Measurements from ENCODE around the gene EPB41L2.

Gene EPB41L2

DNA sequence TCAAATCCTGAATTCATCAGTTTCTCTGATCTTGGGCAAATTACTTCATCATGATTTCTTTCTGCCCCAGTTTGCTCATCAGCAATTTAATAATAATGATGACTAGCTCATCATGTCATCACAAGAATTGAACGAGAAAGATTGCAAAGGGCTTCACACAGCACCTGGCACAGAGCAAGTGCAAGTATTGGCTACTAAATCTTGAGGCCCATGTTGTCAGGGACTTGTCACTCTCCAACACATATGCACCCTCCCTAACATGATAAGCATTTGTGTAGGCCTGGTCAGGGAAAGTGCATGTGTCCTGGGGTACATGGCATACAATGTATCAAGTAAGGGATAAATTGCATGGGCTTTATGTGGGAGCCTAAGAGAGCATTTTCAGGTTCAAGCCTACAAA is 229.5 kb downstream of the EPB41L2 start:
- DNase-seq = no peak
- no peaks in the 10 kb centered on the region for H3K9me3 ChIP-seq
- H3K36me3 ChIP-seq = no peaks in the 10 kb centered on the region
- no peaks in the 10 kb centered on the region for H3K27me3 ChIP-seq
- no peaks in the 10 kb centered on the region for H3K4me1 ChIP-seq
- no peak overlapping the region for H3K4me3 ChIP-seq (ENCODE audit: low read depth, low read length)
- no peak for TF ChIP-seq CTCF (IDR thresholded peaks at IDR 0.05; ENCODE audit: low read depth, low read length)

GRCh38 chr6:130831607-130832006 is 231.4 kb downstream of the EPB41L2 start:
- H3K27me3 ChIP-seq = no peaks in the 10 kb centered on the region
- H3K4me3 ChIP-seq (ENCODE audit: low read depth, low read length) = no peak overlapping the region
- no peaks in the 10 kb centered on the region for H3K36me3 ChIP-seq
- H3K4me1 ChIP-seq = no peaks in the 10 kb centered on the region
- TF ChIP-seq CTCF (IDR thresholded peaks at IDR 0.05; ENCODE audit: low read depth, low read length) = no peak
- no peak for DNase-seq
- no peaks in the 10 kb centered on the region for H3K9me3 ChIP-seq

- no peak for DNase-seq
- no peaks in the 10 kb centered on the region for H3K4me1 ChIP-seq
- no peak for TF ChIP-seq CTCF (IDR thresholded peaks at IDR 0.05; ENCODE audit: low read depth, low read length)
- no peak overlapping the region for H3K4me3 ChIP-seq (ENCODE audit: low read depth, low read length)
- H3K9me3 ChIP-seq = no peaks in the 10 kb centered on the region
- no peaks in the 10 kb centered on the region for H3K27me3 ChIP-seq
- no peaks in the 10 kb centered on the region for H3K36me3 ChIP-seq
These were observed 233.6 kb downstream of the EPB41L2 start for GRCh38 chr6:130829333-130829910.

- Histone ChIP-seq H3K9me3 (no peaks in the 10 kb centered on the region), H3K4me3 (ENCODE audit: low read depth, low read length) (no peak within 1 kb of the TSS), H3K36me3 (no peaks in the 10 kb centered on the region), H3K4me1 (no peaks in the 10 kb centered on the region), H3K27me3 (no peaks in the 10 kb centered on the region)
- DNase-seq = no peak
- no peak for TF ChIP-seq CTCF (IDR thresholded peaks at IDR 0.05; ENCODE audit: low read depth, low read length)
These were observed 235.5 kb downstream of the EPB41L2 start, which contains the start of gene SMLR1 for GRCh38 chr6:130827247-130828149. Gene SMLR1, plus strand, starts transcription at chr6:130827406. Its CDS starts 8 bp downstream, at chr6:130827414.

DNA sequence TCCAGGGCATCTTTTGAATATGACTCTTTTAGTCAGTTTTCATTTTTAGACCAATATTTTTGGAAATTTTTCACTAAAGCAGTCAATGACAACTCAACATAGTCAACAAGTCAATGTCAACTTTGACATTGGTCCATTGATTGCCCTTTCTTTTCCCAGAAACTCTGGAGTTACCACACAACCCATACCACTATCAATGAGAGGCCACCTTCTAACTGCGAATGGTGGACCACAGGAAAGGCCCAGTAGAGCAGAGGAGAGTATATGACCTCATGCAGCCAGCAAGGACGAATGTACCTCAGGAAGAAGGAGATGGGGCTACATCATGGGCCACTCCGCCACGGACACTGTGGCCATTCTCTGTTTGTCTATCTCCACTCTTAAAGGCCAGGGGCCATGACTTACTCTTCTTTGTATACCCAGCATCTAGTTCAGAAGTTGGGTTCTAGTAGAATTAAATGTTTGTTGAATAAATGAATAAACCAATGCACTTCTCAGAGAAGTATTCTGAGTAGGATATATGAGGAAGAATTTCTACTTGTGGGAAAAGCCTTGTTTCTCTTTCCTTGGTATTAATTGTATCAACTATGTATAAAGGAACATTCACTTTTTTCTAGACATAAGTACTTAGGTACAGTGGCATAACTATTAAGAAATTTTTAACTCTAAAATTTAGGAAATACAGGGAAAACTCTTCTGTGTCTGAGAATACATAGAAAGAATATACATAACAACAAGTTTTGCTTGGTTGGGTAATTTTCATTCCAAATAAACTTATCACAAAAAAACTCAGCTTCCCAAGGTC is 236.4 kb downstream of the EPB41L2 start:
- H3K36me3 ChIP-seq = no peaks in the 10 kb centered on the region
- no peak for DNase-seq
- H3K27me3 ChIP-seq = no peaks in the 10 kb centered on the region
- H3K4me3 ChIP-seq (ENCODE audit: low read depth, low read length) = no peak overlapping the region
- no peaks in the 10 kb centered on the region for H3K9me3 ChIP-seq
- no peak for TF ChIP-seq CTCF (IDR thresholded peaks at IDR 0.05; ENCODE audit: low read depth, low read length)
- no peaks in the 10 kb centered on the region for H3K4me1 ChIP-seq

Measured in BE2C (cell line).